ENCODE measurements around the gene MICA.

- TF ChIP-seq SUZ12 (IDR thresholded peaks at IDR 0.05; ENCODE audit: extremely low read depth, insufficient read depth, insufficient read length) (no peak), ZNF274 (IDR thresholded peaks at IDR 0.05; ENCODE audit: low read depth, low read length) (no peak)
Measured at GRCh38 chr6:31462026-31462963, 58.9 kb downstream of the MICA start.
